Retina (tissue), 1 donor: Measurements from ENCODE around the gene FMNL3.

ENCODE experiments used
- DNase-seq: peaks from one replicate; pipeline ENCODE4 v3.0.0-alpha.2; 2016

The FMNL3 gene

DNA sequence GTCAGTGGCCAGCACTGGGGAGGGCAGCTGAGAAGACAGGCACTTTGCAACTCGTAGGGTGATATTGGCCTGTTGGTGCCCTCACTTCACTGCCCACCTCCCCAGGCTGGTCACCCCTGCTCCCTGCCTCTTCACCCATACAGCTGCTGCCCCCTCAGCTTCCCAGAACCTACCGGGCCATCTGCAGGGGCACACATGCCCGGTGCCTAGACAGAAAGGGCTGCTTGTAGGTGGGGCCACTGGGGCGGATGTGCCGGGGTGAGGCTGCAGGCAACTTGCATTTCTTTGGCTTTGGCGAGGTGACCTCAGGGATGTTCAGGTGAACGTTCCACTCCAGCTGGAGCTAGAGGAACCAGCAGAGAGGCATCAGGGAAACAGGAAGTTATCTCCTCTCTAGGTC is 118.9 kb downstream of the FMNL3 start:
- no peak for DNase-seq

DNA sequence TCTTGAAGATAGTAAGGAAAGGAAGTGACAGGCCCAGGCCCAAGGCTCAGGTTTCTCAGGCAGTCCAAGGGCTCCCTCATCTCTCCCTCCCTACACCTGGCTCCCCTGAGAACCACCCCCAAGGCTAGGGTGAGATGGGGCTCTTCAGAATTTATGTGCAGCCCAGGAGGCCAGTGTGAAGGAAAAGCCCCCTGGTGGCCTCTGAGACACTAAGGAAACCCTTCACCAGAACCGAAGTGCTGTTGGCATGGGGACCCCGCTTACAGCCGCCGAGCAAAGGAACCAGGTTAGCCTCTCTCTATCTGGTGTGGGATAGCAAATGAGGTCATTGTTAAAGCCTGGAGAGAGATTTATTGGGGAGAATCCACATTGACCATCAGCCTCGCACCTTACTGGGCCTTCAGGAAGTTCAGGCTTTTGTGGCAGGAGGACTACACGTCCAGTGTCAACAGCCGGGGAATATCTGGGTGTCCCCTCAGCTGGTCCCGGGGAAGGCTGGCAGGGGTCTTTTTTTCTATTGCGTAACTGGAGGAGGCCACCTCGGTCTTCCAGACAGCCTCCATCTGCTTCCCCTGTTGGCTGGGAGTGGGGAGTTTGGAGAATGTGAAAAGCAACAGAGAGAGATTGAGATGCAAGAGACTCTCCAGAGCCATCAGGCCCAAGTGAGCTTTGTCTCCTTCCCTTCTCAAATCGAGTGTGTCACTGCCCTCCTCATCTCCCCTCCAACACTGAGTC is 119.9 kb downstream of the FMNL3 start:
- no peak for DNase-seq
